OCI-LY7 (cell line): ENCODE data around the gene PLD5.

Source experiments
- EZH2phosphoT487 ChIP-seq: fragments of 200-600 bp; sonication (generic); IDR thresholded peaks from 2 replicates; pipeline ENCODE4 v1.6.1; 2018; ENCODE audit warnings: low read depth, borderline replicate concordance, mild to moderate bottlenecking, mixed run types, antibody characterized with exemption, low read length, moderate library complexity, mixed read lengths
- TF ChIP-seq, protein P1 (sequence below): fragments of 200-600 bp; sonication (generic); conservative IDR thresholded peaks from 2 replicates; pipeline ENCODE4 v1.5.1; 2014; ENCODE audit warnings: mild to moderate bottlenecking, antibody characterized with exemption, low read length, moderate library complexity, mixed read lengths

DNA sequence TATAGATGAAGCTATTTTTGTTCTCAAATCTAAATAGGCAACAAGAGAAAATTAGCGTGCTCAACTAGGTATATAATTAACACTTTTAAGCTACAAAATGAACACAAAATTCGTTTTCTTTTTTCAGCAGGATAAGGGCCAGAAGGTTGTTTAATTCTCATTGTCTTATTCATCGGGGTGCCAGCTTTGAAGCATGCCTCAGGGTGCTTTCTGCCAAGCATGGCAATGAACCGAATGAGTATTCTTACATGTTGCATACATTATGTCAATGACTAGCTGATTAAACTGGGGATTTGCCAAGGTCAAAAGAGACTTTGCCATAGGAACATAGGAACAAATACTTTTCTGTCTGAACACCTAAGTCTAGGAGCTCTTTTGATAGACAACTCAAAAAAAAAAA lies 423.6 kb downstream of the PLD5 start:
- TF ChIP-seq, protein P1, sequence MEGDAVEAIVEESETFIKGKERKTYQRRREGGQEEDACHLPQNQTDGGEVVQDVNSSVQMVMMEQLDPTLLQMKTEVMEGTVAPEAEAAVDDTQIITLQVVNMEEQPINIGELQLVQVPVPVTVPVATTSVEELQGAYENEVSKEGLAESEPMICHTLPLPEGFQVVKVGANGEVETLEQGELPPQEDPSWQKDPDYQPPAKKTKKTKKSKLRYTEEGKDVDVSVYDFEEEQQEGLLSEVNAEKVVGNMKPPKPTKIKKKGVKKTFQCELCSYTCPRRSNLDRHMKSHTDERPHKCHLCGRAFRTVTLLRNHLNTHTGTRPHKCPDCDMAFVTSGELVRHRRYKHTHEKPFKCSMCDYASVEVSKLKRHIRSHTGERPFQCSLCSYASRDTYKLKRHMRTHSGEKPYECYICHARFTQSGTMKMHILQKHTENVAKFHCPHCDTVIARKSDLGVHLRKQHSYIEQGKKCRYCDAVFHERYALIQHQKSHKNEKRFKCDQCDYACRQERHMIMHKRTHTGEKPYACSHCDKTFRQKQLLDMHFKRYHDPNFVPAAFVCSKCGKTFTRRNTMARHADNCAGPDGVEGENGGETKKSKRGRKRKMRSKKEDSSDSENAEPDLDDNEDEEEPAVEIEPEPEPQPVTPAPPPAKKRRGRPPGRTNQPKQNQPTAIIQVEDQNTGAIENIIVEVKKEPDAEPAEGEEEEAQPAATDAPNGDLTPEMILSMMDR: no peak
- no peak for TF ChIP-seq EZH2phosphoT487
